ENCODE results near the gene ADARB2.
"Not testable (repeated sequence)": the region's sequence is repeated elsewhere in the genome, so short reads cannot be mapped to it uniquely, and the experiment has no call there.

ADARB2 gene

GRCh38 chr10:1630304-1630703 lies 107.0 kb downstream of the ADARB2 start:
- Mint-ChIP-seq H3K4me1 (peaks cover 12% of the 10 kb centered on the region), H3K9me3 (peaks cover 0 to 6% of the 10 kb centered on the region in 2 donors), H3K27ac (no peak overlapping the region), H3K4me3 (no peak overlapping the region), H3K27me3 (peaks cover 20% of the 10 kb centered on the region)
- ATAC-seq (no peak), DNase-seq (no peak)

- H3K4me1 Mint-ChIP-seq: peaks cover 12% of the 10 kb centered on the region
- DNase-seq (no peak), ATAC-seq (no peak)
- no peak overlapping the region for H3K4me3 Mint-ChIP-seq
- H3K9me3 Mint-ChIP-seq: peaks cover 0 to 6% of the 10 kb centered on the region in 2 donors
- peaks cover 15% of the 10 kb centered on the region for H3K27me3 Mint-ChIP-seq
- H3K27ac Mint-ChIP-seq: no peak overlapping the region
These were observed 107.8 kb downstream of the ADARB2 start for GRCh38 chr10:1629326-1630198.

GRCh38 chr10:1628757-1629156 lies 108.6 kb downstream of the ADARB2 start:
- ATAC-seq (no peak), DNase-seq (no peak)
- H3K4me1 Mint-ChIP-seq: peaks cover 12% of the 10 kb centered on the region
- peaks cover 15% of the 10 kb centered on the region for H3K27me3 Mint-ChIP-seq
- H3K27ac Mint-ChIP-seq: no peak overlapping the region
- peaks cover 0 to 6% of the 10 kb centered on the region in 2 donors for H3K9me3 Mint-ChIP-seq
- H3K4me3 Mint-ChIP-seq: no peak overlapping the region

GRCh38 chr10:1627945-1628344 lies 109.4 kb downstream of the ADARB2 start:
- Mint-ChIP-seq H3K27ac (no peak overlapping the region), H3K9me3 (peaks cover 0 to 6% of the 10 kb centered on the region in 2 donors), H3K27me3 (peaks cover 12% of the 10 kb centered on the region), H3K4me1 (peaks cover 12% of the 10 kb centered on the region), H3K4me3 (no peak overlapping the region)
- DNase-seq (no peak), ATAC-seq (no peak)

- H3K4me3 Mint-ChIP-seq: no peak overlapping the region
- no peak for DNase-seq
- ATAC-seq: no peak
- peaks cover 7% of the 10 kb centered on the region for H3K27me3 Mint-ChIP-seq
- H3K27ac Mint-ChIP-seq: no peak overlapping the region
- H3K9me3 Mint-ChIP-seq: peaks cover 0 to 6% of the 10 kb centered on the region in 2 donors
- H3K4me1 Mint-ChIP-seq: peaks cover 12% of the 10 kb centered on the region
These were observed 110.5 kb downstream of the ADARB2 start for GRCh38 chr10:1626835-1627234.

- H3K4me3 Mint-ChIP-seq: no peak overlapping the region
- peaks cover 7% of the 10 kb centered on the region for H3K27me3 Mint-ChIP-seq
- DNase-seq: no peak
- ATAC-seq: no peak
- H3K9me3 Mint-ChIP-seq: peaks cover 0 to 6% of the 10 kb centered on the region in 2 donors
- peaks cover 10% of the 10 kb centered on the region for H3K4me1 Mint-ChIP-seq
- peak overlapping the region in 1 of 2 donors; percentile 43 for H3K27ac Mint-ChIP-seq
These were observed 110.9 kb downstream of the ADARB2 start for GRCh38 chr10:1626410-1626809.

GRCh38 chr10:1625731-1626130 lies 111.6 kb downstream of the ADARB2 start:
- ATAC-seq (no peak), DNase-seq (no peak)
- Mint-ChIP-seq H3K9me3 (no peaks in the 10 kb centered on the region), H3K4me3 (no peak overlapping the region), H3K27ac (no peak overlapping the region), H3K27me3 (peaks cover 7% of the 10 kb centered on the region), H3K4me1 (peaks cover 3% of the 10 kb centered on the region)

DNA sequence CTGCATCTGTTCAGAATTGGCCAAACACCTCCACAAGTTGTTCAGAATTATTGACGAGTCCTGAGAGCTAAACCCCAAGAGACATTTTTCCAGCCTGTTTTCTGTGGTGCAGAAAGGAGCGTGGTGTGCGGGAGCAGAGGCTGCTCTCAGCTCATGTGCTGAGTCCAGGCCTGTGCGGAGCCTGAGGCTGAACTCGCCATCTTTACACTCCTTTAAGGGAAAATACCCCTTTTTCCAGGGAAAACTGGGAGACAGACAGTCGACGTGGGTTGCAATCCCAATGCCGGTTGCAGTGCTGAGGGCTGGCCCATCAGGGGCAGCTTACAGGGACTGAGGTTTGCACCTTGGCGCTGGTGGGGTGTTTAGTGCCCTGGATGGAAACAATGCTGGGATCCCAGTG lies 112.2 kb downstream of the ADARB2 start:
- ATAC-seq (no peak), DNase-seq (no peak)
- Mint-ChIP-seq H3K27ac (no peak overlapping the region), H3K27me3 (peaks cover 11% of the 10 kb centered on the region), H3K4me3 (no peak overlapping the region), H3K9me3 (no peaks in the 10 kb centered on the region), H3K4me1 (no peaks in the 10 kb centered on the region)

DNA sequence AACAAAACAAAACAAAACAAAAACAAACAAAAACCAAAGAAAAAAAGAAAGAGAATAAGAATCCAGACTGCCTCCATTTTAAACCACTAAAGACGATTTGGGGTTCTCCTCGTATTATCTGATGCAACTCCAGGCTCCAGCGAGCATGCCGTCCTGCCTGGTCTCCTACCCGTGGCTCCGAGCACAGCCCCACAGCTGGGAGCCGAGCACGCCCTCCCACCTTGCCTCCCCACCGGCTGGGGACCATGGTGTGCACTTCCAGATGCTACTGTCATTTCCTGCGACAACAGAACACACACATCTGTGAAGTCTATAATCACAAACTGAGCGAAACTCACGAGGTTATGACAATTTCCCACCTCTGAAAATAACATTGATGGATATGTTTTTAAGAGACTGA lies 113.1 kb downstream of the ADARB2 start:
- H3K4me3 Mint-ChIP-seq: no peak overlapping the region
- ATAC-seq: no peak

DNA sequence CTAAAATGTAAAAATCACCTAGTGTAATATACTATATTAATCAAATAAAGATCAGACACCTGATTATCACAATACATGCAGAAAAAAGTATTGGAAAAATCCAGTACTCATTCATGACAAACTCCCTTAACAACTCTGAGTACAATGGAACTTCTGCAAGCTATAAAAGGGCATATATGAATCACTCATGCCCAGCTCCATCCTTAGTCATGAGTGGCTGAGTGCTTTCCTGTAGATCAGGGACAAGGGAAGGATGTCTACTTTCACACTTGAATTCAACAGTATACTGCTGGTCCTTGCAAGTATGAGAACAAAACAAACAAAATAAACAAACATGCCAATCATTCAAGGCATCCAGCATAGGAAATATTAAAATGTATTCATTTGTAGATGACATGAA lies 116.5 kb downstream of the ADARB2 start:
- Mint-ChIP-seq H3K9me3 (peaks cover 5 to 8% of the 10 kb centered on the region in 2 donors), H3K4me1 (no peaks in the 10 kb centered on the region), H3K4me3 (no peak overlapping the region), H3K27ac (no peak overlapping the region), H3K27me3 (peaks cover 26% of the 10 kb centered on the region)
- ATAC-seq (no peak), DNase-seq (no peak)

More for the DNA sequence above, 113.1 kb downstream of the ADARB2 start:
- no peak for DNase-seq
- Mint-ChIP-seq H3K27ac (no peak overlapping the region), H3K4me1 (no peaks in the 10 kb centered on the region), H3K9me3 (no peaks in the 10 kb centered on the region), H3K27me3 (peaks cover 16% of the 10 kb centered on the region)

- H3K4me3 Mint-ChIP-seq, H3K27ac Mint-ChIP-seq, DNase-seq, H3K4me1 Mint-ChIP-seq, H3K9me3 Mint-ChIP-seq, ATAC-seq: not testable (repeated sequence)
- H3K27me3 Mint-ChIP-seq: peaks cover 26% of the 10 kb centered on the region
These were observed 119.7 kb downstream of the ADARB2 start for GRCh38 chr10:1617376-1618317.

DNA sequence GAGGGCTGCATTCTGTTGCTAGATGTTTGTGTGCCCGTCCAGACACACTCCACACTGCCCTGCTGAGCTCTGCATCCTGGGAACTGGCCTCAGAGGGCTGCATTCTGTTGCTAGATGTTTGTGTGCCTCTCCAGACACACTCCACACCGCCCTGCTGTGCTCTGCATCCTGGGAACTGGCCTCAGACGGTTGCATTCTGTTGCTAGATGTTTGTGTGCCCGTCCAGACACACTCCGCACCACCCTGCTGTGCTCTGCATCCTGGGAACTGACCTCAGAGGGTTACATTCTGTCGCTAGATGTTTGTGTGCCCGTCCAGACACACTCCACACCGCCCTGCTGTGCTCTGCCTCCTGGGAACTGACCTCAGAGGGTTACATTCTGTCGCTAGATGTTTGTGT lies 120.6 kb downstream of the ADARB2 start:
- H3K4me3 Mint-ChIP-seq, H3K4me1 Mint-ChIP-seq, DNase-seq, ATAC-seq, H3K27ac Mint-ChIP-seq, H3K9me3 Mint-ChIP-seq: not testable (repeated sequence)
- peaks cover 34% of the 10 kb centered on the region for H3K27me3 Mint-ChIP-seq

- H3K4me1 Mint-ChIP-seq: no peaks in the 10 kb centered on the region
- no peak for DNase-seq
These were observed 122.0 kb downstream of the ADARB2 start for GRCh38 chr10:1615186-1615954.

GRCh38 chr10:1613511-1613910 lies 123.8 kb downstream of the ADARB2 start:
- ATAC-seq (no peak), DNase-seq (no peak)
- Mint-ChIP-seq H3K4me3 (no peak overlapping the region), H3K4me1 (no peaks in the 10 kb centered on the region), H3K9me3 (peaks cover 0 to under 1% of the 10 kb centered on the region in 2 donors), H3K27me3 (peaks cover 51% of the 10 kb centered on the region), H3K27ac (no peak overlapping the region)

More at GRCh38 chr10:1615186-1615954, 122.0 kb downstream of the ADARB2 start:
- Mint-ChIP-seq H3K27me3 (peaks cover 46% of the 10 kb centered on the region), H3K4me3 (no peak overlapping the region), H3K9me3 (peaks cover 5 to 8% of the 10 kb centered on the region in 2 donors), H3K27ac (no peak overlapping the region)
- ATAC-seq: peak; percentile 42

DNA sequence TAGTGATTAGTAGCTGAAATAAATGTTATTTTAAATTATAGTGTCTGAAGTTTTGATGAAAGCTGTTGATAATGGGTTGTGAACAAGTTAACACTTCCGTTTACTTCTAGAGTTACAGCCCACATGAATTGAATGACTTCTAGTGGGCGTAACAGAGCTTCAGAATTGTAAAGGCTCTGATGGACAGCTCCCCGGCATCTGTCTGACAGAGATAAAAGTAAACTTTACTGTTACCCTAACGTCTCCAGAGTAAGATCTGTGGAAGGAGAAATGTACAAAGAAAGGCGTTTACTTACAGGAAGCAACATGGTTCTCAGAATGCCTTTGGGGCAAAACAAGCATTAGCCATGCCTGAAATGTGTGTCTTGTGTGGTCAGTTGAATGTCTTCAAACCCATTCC lies 124.4 kb downstream of the ADARB2 start:
- H3K27ac Mint-ChIP-seq: no peak overlapping the region
- no peak for DNase-seq
- H3K4me3 Mint-ChIP-seq: no peak overlapping the region
- peaks cover 52% of the 10 kb centered on the region for H3K27me3 Mint-ChIP-seq
- no peaks in the 10 kb centered on the region for H3K4me1 Mint-ChIP-seq
- no peaks in the 10 kb centered on the region for H3K9me3 Mint-ChIP-seq
- ATAC-seq: no peak

Data from stimulated activated naive CD8-positive, alpha-beta T cell treated with anti-CD3 and anti-CD28 coated beads, Interleukin-15, amount 100 ng/mL, for 72 hours (primary cell).